HepG2 (cell line): ENCODE data around the gene NECAB2. TPM values are rescaled to one million over a fixed set of nuclear protein-coding genes. Genes with fewer than 3 reads are reported as not detected.
A peak's percentile ranks its signal among the peaks of the same experiment; 100 is the strongest.

ENCODE experiments used
- ATF7 ChIP-seq, 2 experiments: fragments of 450-650 bp in 1 of 2; sonication (generic) in 1 of 2; formaldehyde crosslinking in 1 of 2; IDR thresholded peaks; 2 replicates each; pipeline versions ENCODE4 v1.4.0 to v1.6.1; 2016 to 2020; ENCODE audit warnings: antibody characterized with exemption in 1 of 2, mild to moderate bottlenecking in 1 of 2, missing genetic modification reagents in 1 of 2
- BORCS8-MEF2B ChIP-seq: sonication (generic); formaldehyde crosslinking; IDR thresholded peaks from 2 replicates; pipeline ENCODE4 v1.8.0; 2022; ENCODE audit warnings: mild to moderate bottlenecking, missing genetic modification reagents
- CBX1 ChIP-seq: IDR thresholded peaks from one replicate; pipeline ENCODE4 v1.6.1; 2016; ENCODE audit warnings: antibody characterized with exemption, low read depth
- CHCHD3 ChIP-seq: sonication (generic); formaldehyde crosslinking; IDR thresholded peaks from 2 replicates; pipeline ENCODE4 v1.8.0; 2022; ENCODE audit warnings: mild to moderate bottlenecking, missing genetic modification reagents, moderate library complexity
- CREB1 ChIP-seq, 2 experiments: fragments of 450-650 bp in 1 of 2; IDR thresholded peaks; 2 replicates each; pipeline ENCODE4 v1.6.1; 2016 to 2017; ENCODE audit warnings: control low read depth in 1 of 2, mild to moderate bottlenecking in 1 of 2, missing compliant biosample characterization in 1 of 2, missing genetic modification characterization in 1 of 2
- FOXJ3 ChIP-seq: sonication (generic); formaldehyde crosslinking; IDR thresholded peaks from 2 replicates; pipeline ENCODE4 v1.4.0; 2020; ENCODE audit warnings: missing genetic modification reagents, mild to moderate bottlenecking, borderline replicate concordance
- HDAC6 ChIP-seq: fragments of 200-600 bp; sonication (generic); IDR thresholded peaks from 2 replicates; pipeline ENCODE4 v1.7.0; 2017; ENCODE audit warnings: mild to moderate bottlenecking, antibody characterized with exemption, low read length, low read depth
- HES4 ChIP-seq: sonication (generic); formaldehyde crosslinking; IDR thresholded peaks from 2 replicates; pipeline ENCODE4 v1.9.0; 2021; ENCODE audit warnings: mild to moderate bottlenecking, missing genetic modification reagents, borderline replicate concordance
- IRF2 ChIP-seq: IDR thresholded peaks from 2 replicates; pipeline ENCODE4 v1.6.1; 2018; ENCODE audit warnings: missing genetic modification reagents, missing compliant biosample characterization
- MYC ChIP-seq: sonication (generic); formaldehyde crosslinking; IDR thresholded peaks from 2 replicates; pipeline ENCODE4 v1.9.0; 2021; ENCODE audit warnings: missing genetic modification reagents, borderline replicate concordance
- NFE2L1 ChIP-seq: sonication (generic); formaldehyde crosslinking; IDR thresholded peaks from 2 replicates; pipeline ENCODE4 v1.4.0; 2020; ENCODE audit warnings: missing genetic modification reagents, mild to moderate bottlenecking, borderline replicate concordance
- PHF5A ChIP-seq: IDR thresholded peaks from one replicate; pipeline ENCODE4 v1.6.1; 2018; ENCODE audit warnings: low read depth, missing genetic modification reagents; ENCODE audit not compliant: unreplicated experiment
- POGZ ChIP-seq: sonication (generic); formaldehyde crosslinking; IDR thresholded peaks from 2 replicates; pipeline ENCODE4 v1.4.0; 2020; ENCODE audit warnings: mild to moderate bottlenecking, missing genetic modification reagents
- SP140L ChIP-seq: sonication (generic); formaldehyde crosslinking; IDR thresholded peaks from 2 replicates; pipeline ENCODE4 v1.4.0; 2020; ENCODE audit warnings: missing genetic modification reagents, borderline replicate concordance
- ZNF234 ChIP-seq: sonication (generic); formaldehyde crosslinking; conservative IDR thresholded peaks from 2 replicates; pipeline ENCODE4 v1.5.1; 2020; ENCODE audit warnings: mild to moderate bottlenecking, missing genetic modification reagents
- ZNF264 ChIP-seq: sonication (generic); formaldehyde crosslinking; IDR thresholded peaks from 2 replicates; pipeline ENCODE4 v1.4.0; 2020; ENCODE audit warnings: missing genetic modification reagents
- ZNF333 ChIP-seq: sonication (generic); formaldehyde crosslinking; IDR thresholded peaks from 2 replicates; pipeline ENCODE4 v1.4.0; 2020; ENCODE audit warnings: mild to moderate bottlenecking, missing genetic modification reagents, borderline replicate concordance
- ZNF34 ChIP-seq: sonication (generic); formaldehyde crosslinking; IDR thresholded peaks from 2 replicates; pipeline ENCODE4 v1.4.0; 2020; ENCODE audit warnings: mild to moderate bottlenecking, missing genetic modification reagents, borderline replicate concordance
- ZNF75D ChIP-seq: sonication (generic); formaldehyde crosslinking; IDR thresholded peaks from 2 replicates; pipeline ENCODE4 v1.8.1; 2023; ENCODE audit warnings: missing genetic modification reagents, mild to moderate bottlenecking, borderline replicate concordance
- polyA plus RNA-seq, 8 experiments: library from polyadenylated mRNA; depleted of rRNA in 3 of 8; stranded (reverse) in 7 of 8; unstranded in 1 of 8; fragments of >200 nt; fragmentation: Illumina TruSeq in 4 of 8; extraction: Trizol in 4 of 8; gene quantifications; 2 replicates each; pipeline versions ENCODE4 v1.2.1 to v1.2.3, GENCODE V29; 2011 to 2016; ENCODE audit warnings: low read depth in 4 of 8, missing spikeins in 1 of 8, mixed read lengths in 1 of 8; ENCODE audit not compliant: insufficient read depth in 1 of 8
- total RNA-seq, 5 experiments: library from RNA; depleted of rRNA; stranded (reverse); fragments of >200 nt; fragmentation: Illumina TruSeq; extraction: Trizol; gene quantifications; 2 replicates each; pipeline ENCODE4 v1.2.3, GENCODE V29; 2016; ENCODE audit warnings: low read depth in 1 of 5
- TF ChIP-seq, protein P1 (sequence below): sonication (generic); formaldehyde crosslinking; IDR thresholded peaks from 2 replicates; pipeline ENCODE4 v1.8.1; 2023; ENCODE audit warnings: missing genetic modification reagents, mild to moderate bottlenecking, borderline replicate concordance
- TF ChIP-seq, protein P2 (sequence below): sonication (generic); formaldehyde crosslinking; conservative IDR thresholded peaks from 2 replicates; pipeline ENCODE4 v1.4.0; 2020; ENCODE audit warnings: missing genetic modification reagents
- TF ChIP-seq, protein P3 (sequence below): sonication (generic); formaldehyde crosslinking; IDR thresholded peaks from 2 replicates; pipeline ENCODE4 v1.5.0; 2020; ENCODE audit warnings: missing genetic modification reagents
- TF ChIP-seq, protein P4 (sequence below): sonication (generic); formaldehyde crosslinking; IDR thresholded peaks from 2 replicates; pipeline ENCODE4 v1.5.0; 2020; ENCODE audit warnings: mild to moderate bottlenecking, missing genetic modification reagents
- TF ChIP-seq, protein P5 (sequence below): sonication (generic); formaldehyde crosslinking; IDR thresholded peaks from 2 replicates; pipeline ENCODE4 v1.9.0; 2022; ENCODE audit warnings: missing genetic modification reagents, mild to moderate bottlenecking, borderline replicate concordance

The NECAB2 gene
- total and polyA plus RNA-seq, 2 of the 13 experiments (the other 11 are each of a cell fraction or from before 2014, with no cell fraction given) = 0.21 to 0.49 TPM

DNA sequence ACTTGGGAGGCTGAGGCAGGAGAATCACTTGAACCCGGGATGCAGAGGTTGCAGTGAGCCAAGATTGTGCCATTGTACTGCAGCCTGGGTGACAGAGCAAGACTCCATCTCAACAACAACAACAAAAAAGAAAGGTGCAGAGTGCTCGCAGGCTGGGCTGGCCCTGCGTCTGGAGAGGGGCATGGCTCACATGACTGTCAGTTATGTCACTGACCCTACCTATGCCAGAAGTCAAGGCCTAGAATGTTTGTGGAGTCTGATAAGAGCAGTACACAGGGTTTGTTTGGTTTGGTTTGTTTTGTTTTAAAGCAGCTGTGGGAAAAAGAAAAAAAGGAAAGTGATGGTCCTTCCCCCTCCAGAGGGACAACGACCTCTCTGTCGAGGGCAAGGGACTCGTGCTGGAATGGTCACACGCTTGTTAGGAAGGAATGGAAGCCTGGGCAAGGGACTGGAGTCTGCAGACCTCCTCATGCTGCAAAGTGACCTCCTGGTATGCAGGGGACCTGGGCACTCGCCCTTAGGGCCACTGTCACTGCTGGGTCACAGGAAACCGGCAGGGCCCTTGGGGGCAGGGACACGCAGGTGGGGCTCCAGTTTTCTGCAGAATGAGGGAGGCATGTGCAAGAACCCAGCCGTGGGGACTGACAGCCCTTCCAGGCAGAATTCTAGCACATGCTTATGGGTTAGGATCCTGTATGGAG is 25.1 kb upstream of the NECAB2 start (continued):
- TF ChIP-seq NFE2L1 (no peak), ATF7 (IDR thresholded peaks at IDR 0.05) (peak; percentile 41; the same call in 1 of the 2 replicates), ATF7 (CRISPR knock-in tag; IDR thresholded peaks at IDR 0.05) (peak; percentile 72), BORCS8-MEF2B (CRISPR knock-in tag) (peak; percentile 89), HDAC6 (no peak), ZNF333 (no peak), CHCHD3 (no peak), POGZ (peak; percentile 71; the same call in 1 of the 2 replicates), FOXJ3 (CRISPR knock-in tag) (peak; percentile 100), SP140L (CRISPR knock-in tag) (peak; percentile 95; the same call in 1 of the 2 replicates), PHF5A (peak; percentile 97), MYC (peak; percentile 85), ZNF234 (no peak), CBX1 (no peak), IRF2 (peak; percentile 98), ZNF34 (CRISPR knock-in tag) (no peak), CREB1 (IDR thresholded peaks at IDR 0.05) (peak; percentile 75), CREB1 (CRISPR knock-in tag; IDR thresholded peaks at IDR 0.05) (no peak; the same call in 1 of the 2 replicates), HES4 (CRISPR knock-in tag) (0 out of 2 replicates have a peak, but pooled peaks have one; percentile 51), ZNF75D (CRISPR knock-in tag) (no peak), ZNF264 (peak; percentile 82)
- TF ChIP-seq, protein P1, sequence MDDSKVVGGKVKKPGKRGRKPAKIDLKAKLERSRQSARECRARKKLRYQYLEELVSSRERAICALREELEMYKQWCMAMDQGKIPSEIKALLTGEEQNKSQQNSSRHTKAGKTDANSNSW = no peak
- TF ChIP-seq, protein P2, sequence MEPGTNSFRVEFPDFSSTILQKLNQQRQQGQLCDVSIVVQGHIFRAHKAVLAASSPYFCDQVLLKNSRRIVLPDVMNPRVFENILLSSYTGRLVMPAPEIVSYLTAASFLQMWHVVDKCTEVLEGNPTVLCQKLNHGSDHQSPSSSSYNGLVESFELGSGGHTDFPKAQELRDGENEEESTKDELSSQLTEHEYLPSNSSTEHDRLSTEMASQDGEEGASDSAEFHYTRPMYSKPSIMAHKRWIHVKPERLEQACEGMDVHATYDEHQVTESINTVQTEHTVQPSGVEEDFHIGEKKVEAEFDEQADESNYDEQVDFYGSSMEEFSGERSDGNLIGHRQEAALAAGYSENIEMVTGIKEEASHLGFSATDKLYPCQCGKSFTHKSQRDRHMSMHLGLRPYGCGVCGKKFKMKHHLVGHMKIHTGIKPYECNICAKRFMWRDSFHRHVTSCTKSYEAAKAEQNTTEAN (CRISPR knock-in tag) = peak; percentile 87
- TF ChIP-seq, protein P3, sequence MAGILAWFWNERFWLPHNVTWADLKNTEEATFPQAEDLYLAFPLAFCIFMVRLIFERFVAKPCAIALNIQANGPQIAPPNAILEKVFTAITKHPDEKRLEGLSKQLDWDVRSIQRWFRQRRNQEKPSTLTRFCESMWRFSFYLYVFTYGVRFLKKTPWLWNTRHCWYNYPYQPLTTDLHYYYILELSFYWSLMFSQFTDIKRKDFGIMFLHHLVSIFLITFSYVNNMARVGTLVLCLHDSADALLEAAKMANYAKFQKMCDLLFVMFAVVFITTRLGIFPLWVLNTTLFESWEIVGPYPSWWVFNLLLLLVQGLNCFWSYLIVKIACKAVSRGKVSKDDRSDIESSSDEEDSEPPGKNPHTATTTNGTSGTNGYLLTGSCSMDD (CRISPR knock-in tag) = no peak
- TF ChIP-seq, protein P4, sequence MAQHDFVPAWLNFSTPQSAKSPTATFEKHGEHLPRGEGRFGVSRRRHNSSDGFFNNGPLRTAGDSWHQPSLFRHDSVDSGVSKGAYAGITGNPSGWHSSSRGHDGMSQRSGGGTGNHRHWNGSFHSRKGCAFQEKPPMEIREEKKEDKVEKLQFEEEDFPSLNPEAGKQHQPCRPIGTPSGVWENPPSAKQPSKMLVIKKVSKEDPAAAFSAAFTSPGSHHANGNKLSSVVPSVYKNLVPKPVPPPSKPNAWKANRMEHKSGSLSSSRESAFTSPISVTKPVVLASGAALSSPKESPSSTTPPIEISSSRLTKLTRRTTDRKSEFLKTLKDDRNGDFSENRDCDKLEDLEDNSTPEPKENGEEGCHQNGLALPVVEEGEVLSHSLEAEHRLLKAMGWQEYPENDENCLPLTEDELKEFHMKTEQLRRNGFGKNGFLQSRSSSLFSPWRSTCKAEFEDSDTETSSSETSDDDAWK (CRISPR knock-in tag) = no peak
- TF ChIP-seq, protein P5, sequence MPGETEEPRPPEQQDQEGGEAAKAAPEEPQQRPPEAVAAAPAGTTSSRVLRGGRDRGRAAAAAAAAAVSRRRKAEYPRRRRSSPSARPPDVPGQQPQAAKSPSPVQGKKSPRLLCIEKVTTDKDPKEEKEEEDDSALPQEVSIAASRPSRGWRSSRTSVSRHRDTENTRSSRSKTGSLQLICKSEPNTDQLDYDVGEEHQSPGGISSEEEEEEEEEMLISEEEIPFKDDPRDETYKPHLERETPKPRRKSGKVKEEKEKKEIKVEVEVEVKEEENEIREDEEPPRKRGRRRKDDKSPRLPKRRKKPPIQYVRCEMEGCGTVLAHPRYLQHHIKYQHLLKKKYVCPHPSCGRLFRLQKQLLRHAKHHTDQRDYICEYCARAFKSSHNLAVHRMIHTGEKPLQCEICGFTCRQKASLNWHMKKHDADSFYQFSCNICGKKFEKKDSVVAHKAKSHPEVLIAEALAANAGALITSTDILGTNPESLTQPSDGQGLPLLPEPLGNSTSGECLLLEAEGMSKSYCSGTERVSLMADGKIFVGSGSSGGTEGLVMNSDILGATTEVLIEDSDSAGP = peak; percentile 94
